ENCODE data around the gene ICE2.
"Not testable (repeated sequence)": the region's sequence is repeated elsewhere in the genome, so short reads cannot be mapped to it uniquely, and the experiment has no call there.

Gene ICE2

GRCh38 chr15:60406513-60407414, 72.2 kb downstream of the ICE2 start:
- no peak for DNase-seq

GRCh38 chr15:60405399-60405798, 73.5 kb downstream of the ICE2 start:
- DNase-seq: no peak

GRCh38 chr15:60404351-60404750, 74.6 kb downstream of the ICE2 start:
- DNase-seq: not testable (repeated sequence)

- DNase-seq: no peak
Observed at GRCh38 chr15:60400944-60401343, 78.0 kb downstream of the ICE2 start.

- DNase-seq: no peak
Observed at GRCh38 chr15:60399931-60400330, 79.0 kb downstream of the ICE2 start.

- no peak for DNase-seq
Observed at GRCh38 chr15:60399246-60399915, 79.6 kb downstream of the ICE2 start.

- DNase-seq: peak; percentile 76
Observed at GRCh38 chr15:60397772-60398445, 81.0 kb downstream of the ICE2 start, which contains the start of gene ANXA2. ANXA2 (minus strand) TSS chr15:60397986; CDS start chr15:60386075, 11,911 bp downstream.

- DNase-seq: peak; percentile 58
Observed at GRCh38 chr15:60396958-60397771, 81.8 kb downstream of the ICE2 start.

- no peak for DNase-seq
Observed at GRCh38 chr15:60396560-60396957, 82.4 kb downstream of the ICE2 start.

- DNase-seq: no peak
Observed at GRCh38 chr15:60396100-60396499, 82.8 kb downstream of the ICE2 start.

GRCh38 chr15:60395276-60396011, 83.5 kb downstream of the ICE2 start:
- DNase-seq: no peak

GRCh38 chr15:60394689-60395097, 84.2 kb downstream of the ICE2 start:
- DNase-seq: no peak

GRCh38 chr15:60392986-60393790, 85.8 kb downstream of the ICE2 start:
- DNase-seq: no peak

GRCh38 chr15:60392601-60392985, 86.3 kb downstream of the ICE2 start:
- DNase-seq: no peak

- no peak for DNase-seq
Observed at GRCh38 chr15:60391722-60392315, 87.1 kb downstream of the ICE2 start.

GRCh38 chr15:60390871-60391501, 88.0 kb downstream of the ICE2 start:
- DNase-seq: no peak

- DNase-seq: no peak
Observed at GRCh38 chr15:60390231-60390630, 88.7 kb downstream of the ICE2 start.

GRCh38 chr15:60389261-60390077, 89.5 kb downstream of the ICE2 start:
- no peak for DNase-seq

GRCh38 chr15:60387321-60387720, 91.6 kb downstream of the ICE2 start:
- DNase-seq: no peak

Measured in activated CD4-positive, CD25-positive, alpha-beta regulatory T cell treated with anti-CD3 and anti-CD28 coated beads, Interleukin-2, amount 50 U/mL, for 72 hours (primary cell).